MM.1S (cell line): ENCODE data around the gene SYT13.

Experiments
- CTCF ChIP-seq: fragments of 300-600 bp; sonication (generic); IDR thresholded peaks from 2 replicates; pipeline ENCODE4 v1.5.1; 2016; ENCODE audit warnings: antibody characterized with exemption, low read length, mixed read lengths
- EZH2 ChIP-seq: fragments of 300-600 bp; sonication (generic); optimal IDR thresholded peaks from 2 replicates; pipeline ENCODE3; 2017; ENCODE audit warnings: low read depth, mild to moderate bottlenecking, antibody characterized with exemption, low read length, mixed read lengths

GRCh38 chr11:45301537-45302246 is 15.6 kb upstream of the SYT13 start:
- TF ChIP-seq CTCF (no peak), EZH2 (no peak)
